Measurements from ENCODE around the gene DCTN2.

DNA sequence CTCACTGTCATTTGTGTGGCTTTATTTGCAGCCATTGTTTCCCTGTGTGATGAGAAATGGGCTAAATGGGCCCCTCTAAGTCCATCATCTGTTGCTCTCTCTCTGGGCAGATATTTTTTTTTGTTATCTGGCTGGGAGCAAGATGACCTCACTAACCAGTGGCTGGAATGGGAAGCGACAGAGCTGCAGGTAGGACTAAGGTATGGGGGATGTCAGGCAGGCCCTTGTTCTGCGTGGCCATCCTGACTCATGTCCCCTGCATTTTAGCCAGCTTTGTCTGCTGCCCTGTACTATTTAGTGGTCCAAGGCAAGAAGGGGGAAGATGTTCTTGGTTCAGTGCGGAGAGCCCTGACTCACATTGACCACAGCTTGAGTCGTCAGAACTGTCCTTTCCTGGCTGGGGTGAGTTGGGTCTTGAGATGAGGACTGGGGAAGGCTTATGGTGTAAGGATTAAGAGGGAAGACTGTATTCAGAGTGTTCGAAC, 57.8 kb downstream of the DCTN2 start:
- no peak for TF ChIP-seq YY1 (IDR thresholded peaks at IDR 0.05; ENCODE audit: insufficient read depth, insufficient read length)
- TF ChIP-seq SUZ12 (IDR thresholded peaks at IDR 0.05; ENCODE audit: extremely low read depth, insufficient read depth, insufficient read length) = no peak
